MM.1S (cell line): ENCODE measurements around the gene ORC3.

Experiments
- DNase-seq: peaks from one replicate; pipeline ENCODE4 v3.0.0-alpha.2; 2015
- H2AFZ ChIP-seq: fragments of 300-600 bp; sonication (generic); 2 replicates; pipeline ENCODE4 v1.6.0; 2016; ENCODE audit warnings: antibody characterized with exemption, low read length
- H3F3A ChIP-seq: fragments of 300-600 bp; sonication (generic); 2 replicates; pipeline ENCODE4 v1.6.1; 2016; ENCODE audit warnings: mild to moderate bottlenecking, antibody characterized with exemption, low read length, moderate library complexity, mixed read lengths; ENCODE audit not compliant: insufficient read depth
- H3K27ac ChIP-seq: fragments of 300-600 bp; sonication (generic); 2 replicates; pipeline ENCODE4 v1.5.1; 2016; ENCODE audit warnings: mild to moderate bottlenecking, low read length
- H3K27me3 ChIP-seq: fragments of 300-600 bp; sonication (generic); replicated peaks from 2 replicates; pipeline ENCODE4 v1.6.0; 2016; ENCODE audit warnings: low read length; ENCODE audit not compliant: insufficient read depth
- H3K36me3 ChIP-seq: fragments of 300-600 bp; sonication (generic); replicated peaks from 2 replicates; pipeline ENCODE4 v1.6.1; 2016; ENCODE audit warnings: mild to moderate bottlenecking, low read length, mixed read lengths; ENCODE audit not compliant: insufficient read depth
- H3K4me1 ChIP-seq: fragments of 300-600 bp; sonication (generic); 2 replicates; pipeline ENCODE4 v1.6.1; 2016; ENCODE audit warnings: low read length, mixed read lengths
- H3K4me2 ChIP-seq: fragments of 300-600 bp; sonication (generic); 2 replicates; pipeline ENCODE4 v1.6.0; 2016; ENCODE audit warnings: low read depth, low read length
- H3K4me3 ChIP-seq: fragments of 300-600 bp; sonication (generic); 2 replicates; pipeline ENCODE4 v1.5.1; 2016; ENCODE audit warnings: low read length, mixed read lengths
- H3K79me2 ChIP-seq: fragments of 300-600 bp; sonication (generic); 2 replicates; pipeline ENCODE4 v1.6.1; 2016; ENCODE audit warnings: mixed run types, low read length, mixed read lengths
- H3K9ac ChIP-seq: fragments of 300-600 bp; sonication (generic); 2 replicates; pipeline ENCODE4 v1.6.1; 2016; ENCODE audit warnings: low read length, mixed read lengths
- H3K9me2 ChIP-seq: fragments of 300-600 bp; sonication (generic); replicated peaks from 2 replicates; pipeline ENCODE4 v1.6.1; 2016; ENCODE audit warnings: mild to moderate bottlenecking, low read length, mixed read lengths; ENCODE audit not compliant: insufficient read depth
- H3K9me3 ChIP-seq: fragments of 300-600 bp; sonication (generic); replicated peaks from 2 replicates; pipeline ENCODE4 v1.6.1; 2016; ENCODE audit warnings: mild to moderate bottlenecking, low read length, mixed read lengths; ENCODE audit not compliant: insufficient read depth
- H4K20me1 ChIP-seq: fragments of 300-600 bp; sonication (generic); 2 replicates; pipeline ENCODE4 v1.6.1; 2016; ENCODE audit warnings: mild to moderate bottlenecking, low read length, moderate library complexity, mixed read lengths; ENCODE audit not compliant: insufficient read depth
- EZH2 ChIP-seq: fragments of 300-600 bp; sonication (generic); optimal IDR thresholded peaks from 2 replicates; pipeline ENCODE3; 2017; ENCODE audit warnings: low read depth, mild to moderate bottlenecking, antibody characterized with exemption, low read length, mixed read lengths
- EZH2phosphoT487 ChIP-seq: fragments of 300-600 bp; sonication (generic); IDR thresholded peaks from 2 replicates; pipeline ENCODE4 v1.6.1; 2018; ENCODE audit warnings: antibody characterized with exemption, low read length
- TF ChIP-seq, protein P1 (sequence below): fragments of 300-600 bp; sonication (generic); IDR thresholded peaks from 2 replicates; pipeline ENCODE4 v1.5.1; 2016; ENCODE audit warnings: antibody characterized with exemption, low read length, mixed read lengths

ORC3 gene

DNA sequence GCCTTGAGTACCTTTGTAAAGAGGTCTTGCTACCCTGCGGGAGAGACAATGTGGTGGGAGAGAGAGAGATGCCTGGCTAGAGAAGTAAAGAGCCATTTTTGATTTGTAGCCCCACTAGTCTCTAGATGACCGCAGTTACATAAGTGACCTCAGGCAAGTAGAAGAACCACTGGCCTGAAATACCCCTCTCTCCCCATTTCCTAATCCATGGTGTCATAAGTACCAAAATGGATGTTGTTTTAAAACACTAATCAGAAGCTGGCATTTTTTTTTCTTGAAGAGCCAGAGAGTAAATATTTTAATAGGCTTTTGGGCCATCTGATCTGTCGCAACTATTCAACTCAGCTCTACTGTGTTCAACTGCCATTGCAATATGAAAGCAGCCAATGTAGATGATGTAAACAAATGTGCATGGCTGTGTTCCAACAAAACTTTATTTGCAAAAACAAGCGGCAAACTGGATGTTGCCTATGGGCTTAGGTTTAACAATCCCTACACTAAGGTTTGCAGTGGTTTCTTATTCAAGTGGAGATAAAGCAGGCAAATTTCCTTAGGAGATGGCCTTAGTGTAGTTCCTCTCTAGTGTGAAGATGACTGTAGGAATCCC, 36.7 kb upstream of the ORC3 start:
- H3K9me3 ChIP-seq = no peaks in the 10 kb centered on the region

DNA sequence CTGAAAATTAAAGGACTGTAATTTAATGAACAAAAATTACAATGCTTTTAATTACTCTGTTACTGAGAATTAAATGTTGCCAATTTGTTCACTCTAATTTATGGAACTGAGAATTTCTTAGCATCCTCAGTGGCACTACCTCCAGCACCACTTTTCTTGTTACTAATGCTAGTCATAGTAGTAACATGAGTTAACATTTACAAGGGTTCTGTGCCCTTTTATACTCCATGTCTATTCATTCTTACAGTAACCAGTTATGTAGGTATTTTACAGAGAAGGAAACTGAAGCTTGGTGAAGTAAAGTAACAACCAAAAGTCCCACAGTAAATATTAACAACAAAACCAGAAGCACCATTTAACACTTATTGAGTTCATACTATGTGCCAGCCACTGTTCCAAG, 34.4 kb upstream of the ORC3 start:
- Histone ChIP-seq H3K9me2 (no peaks in the 10 kb centered on the region), H3K9ac (no peak overlapping the region), H3K4me1 (no peaks in the 10 kb centered on the region), H3K36me3 (peaks cover 10% of the 10 kb centered on the region; the same call in 1 of the 2 replicates), H3K9me3 (no peaks in the 10 kb centered on the region), H3K79me2 (peaks cover 11% of the 10 kb centered on the region; the same call in 1 of the 2 replicates), H3K4me2 (no peak overlapping the region), H3K27me3 (no peaks in the 10 kb centered on the region), H3K4me3 (no peak overlapping the region), H2AFZ (no peak overlapping the region), H4K20me1 (no peaks in the 10 kb centered on the region), H3K27ac (no peak overlapping the region), H3F3A (no peaks in the 10 kb centered on the region)
- TF ChIP-seq, protein P1, sequence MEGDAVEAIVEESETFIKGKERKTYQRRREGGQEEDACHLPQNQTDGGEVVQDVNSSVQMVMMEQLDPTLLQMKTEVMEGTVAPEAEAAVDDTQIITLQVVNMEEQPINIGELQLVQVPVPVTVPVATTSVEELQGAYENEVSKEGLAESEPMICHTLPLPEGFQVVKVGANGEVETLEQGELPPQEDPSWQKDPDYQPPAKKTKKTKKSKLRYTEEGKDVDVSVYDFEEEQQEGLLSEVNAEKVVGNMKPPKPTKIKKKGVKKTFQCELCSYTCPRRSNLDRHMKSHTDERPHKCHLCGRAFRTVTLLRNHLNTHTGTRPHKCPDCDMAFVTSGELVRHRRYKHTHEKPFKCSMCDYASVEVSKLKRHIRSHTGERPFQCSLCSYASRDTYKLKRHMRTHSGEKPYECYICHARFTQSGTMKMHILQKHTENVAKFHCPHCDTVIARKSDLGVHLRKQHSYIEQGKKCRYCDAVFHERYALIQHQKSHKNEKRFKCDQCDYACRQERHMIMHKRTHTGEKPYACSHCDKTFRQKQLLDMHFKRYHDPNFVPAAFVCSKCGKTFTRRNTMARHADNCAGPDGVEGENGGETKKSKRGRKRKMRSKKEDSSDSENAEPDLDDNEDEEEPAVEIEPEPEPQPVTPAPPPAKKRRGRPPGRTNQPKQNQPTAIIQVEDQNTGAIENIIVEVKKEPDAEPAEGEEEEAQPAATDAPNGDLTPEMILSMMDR = no peak
- TF ChIP-seq EZH2 (no peak), EZH2phosphoT487 (no peak)
- DNase-seq = no peak

More for the DNA sequence above, 36.7 kb upstream of the ORC3 start:
- H3K4me1 ChIP-seq = no peaks in the 10 kb centered on the region
- no peaks in the 10 kb centered on the region for H4K20me1 ChIP-seq
- H3K36me3 ChIP-seq = peaks cover 12% of the 10 kb centered on the region; the same call in 1 of the 2 replicates
- H3K4me3 ChIP-seq = no peak overlapping the region
- H3K27ac ChIP-seq = no peak overlapping the region
- H3K9ac ChIP-seq = no peak overlapping the region
- DNase-seq = no peak
- H3K4me2 ChIP-seq = no peak overlapping the region
- H3K27me3 ChIP-seq = no peaks in the 10 kb centered on the region
- H3K9me2 ChIP-seq = no peaks in the 10 kb centered on the region
- peaks cover 11% of the 10 kb centered on the region; the same call in 1 of the 2 replicates for H3K79me2 ChIP-seq
- H2AFZ ChIP-seq = no peak overlapping the region
- H3F3A ChIP-seq = no peaks in the 10 kb centered on the region
- TF ChIP-seq EZH2phosphoT487 (no peak), EZH2 (no peak)
- TF ChIP-seq, protein P1 = no peak

DNA sequence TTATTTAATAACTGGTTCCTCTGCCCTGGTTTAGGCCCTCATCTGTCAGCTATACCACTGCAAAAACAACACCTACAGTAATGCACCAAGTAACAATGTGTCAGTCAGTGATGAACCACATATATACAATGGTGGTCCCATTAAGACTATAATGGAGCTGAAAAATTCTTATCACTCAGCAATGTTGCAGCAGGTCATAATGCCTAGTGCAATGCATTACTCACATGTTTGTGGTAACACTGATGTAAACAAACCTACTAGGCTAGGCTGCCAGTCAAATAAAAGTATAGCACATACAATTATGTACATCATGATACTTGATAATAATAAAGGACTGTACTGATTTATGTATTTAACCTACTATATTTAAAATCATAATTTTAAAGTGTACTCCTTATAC, 31.5 kb upstream of the ORC3 start:
- Histone ChIP-seq H3K9ac (no peak overlapping the region), H3K36me3 (peaks cover 10% of the 10 kb centered on the region; the same call in 1 of the 2 replicates), H3K9me2 (no peaks in the 10 kb centered on the region), H3K27ac (no peak overlapping the region), H3K27me3 (no peaks in the 10 kb centered on the region), H3K4me1 (no peaks in the 10 kb centered on the region), H3F3A (no peaks in the 10 kb centered on the region), H3K4me3 (no peak overlapping the region), H3K79me2 (peaks cover 11% of the 10 kb centered on the region; the same call in 1 of the 2 replicates), H4K20me1 (no peaks in the 10 kb centered on the region), H3K4me2 (no peak overlapping the region), H2AFZ (no peak overlapping the region), H3K9me3 (no peaks in the 10 kb centered on the region)
- no peak for DNase-seq
- no peak for TF ChIP-seq EZH2
- TF ChIP-seq, protein P1 = no peak
